ENCODE results near the gene DMTF1.
"Not testable (repeated sequence)": the region's sequence is repeated elsewhere in the genome, so short reads cannot be mapped to it uniquely, and the experiment has no call there.

The DMTF1 gene

GRCh38 chr7:87199241-87199640, 47.0 kb downstream of the DMTF1 start:
- no peak for DNase-seq (ENCODE audit: low read depth)

- no peak for DNase-seq (ENCODE audit: low read depth)
These were observed 47.6 kb downstream of the DMTF1 start for GRCh38 chr7:87199700-87200450.

GRCh38 chr7:87202208-87202607, 50.0 kb downstream of the DMTF1 start:
- DNase-seq (ENCODE audit: low read depth), result no peak

GRCh38 chr7:87202705-87203104, 50.5 kb downstream of the DMTF1 start:
- no peak for DNase-seq (ENCODE audit: low read depth)

GRCh38 chr7:87203929-87204328, 51.7 kb downstream of the DMTF1 start:
- not testable (repeated sequence) for DNase-seq (ENCODE audit: low read depth)

GRCh38 chr7:87204933-87205332, 52.7 kb downstream of the DMTF1 start:
- no peak for DNase-seq (ENCODE audit: low read depth)

- DNase-seq (ENCODE audit: low read depth), result not testable (repeated sequence)
These were observed 53.4 kb downstream of the DMTF1 start for GRCh38 chr7:87205701-87206100.

GRCh38 chr7:87206361-87206760, 54.1 kb downstream of the DMTF1 start:
- DNase-seq (ENCODE audit: low read depth), result no peak

GRCh38 chr7:87209295-87209924, 57.2 kb downstream of the DMTF1 start:
- no peak for DNase-seq (ENCODE audit: low read depth)

GRCh38 chr7:87210506-87210905, 58.3 kb downstream of the DMTF1 start:
- DNase-seq (ENCODE audit: low read depth), result no peak

- no peak for DNase-seq (ENCODE audit: low read depth)
These were observed 60.2 kb downstream of the DMTF1 start for GRCh38 chr7:87212498-87212897.

GRCh38 chr7:87213252-87213651, 61.0 kb downstream of the DMTF1 start:
- DNase-seq (ENCODE audit: low read depth), result no peak

- no peak for DNase-seq (ENCODE audit: low read depth)
These were observed 61.6 kb downstream of the DMTF1 start for GRCh38 chr7:87213811-87214210.

GRCh38 chr7:87215046-87215445, 62.8 kb downstream of the DMTF1 start:
- no peak for DNase-seq (ENCODE audit: low read depth)

GRCh38 chr7:87216701-87217508, 64.7 kb downstream of the DMTF1 start:
- no peak for DNase-seq (ENCODE audit: low read depth)

GRCh38 chr7:87217983-87218653, 65.9 kb downstream of the DMTF1 start:
- DNase-seq (ENCODE audit: low read depth), result no peak

- DNase-seq (ENCODE audit: low read depth), result no peak
These were observed 66.7 kb downstream of the DMTF1 start for GRCh38 chr7:87218796-87219544.

GRCh38 chr7:87219545-87220025, 67.3 kb downstream of the DMTF1 start, which contains the start of gene TMEM243:
TMEM243 (minus strand) TSS chr7:87219732; CDS start chr7:87219503, 229 bp downstream.
- DNase-seq (ENCODE audit: low read depth), result peak; percentile 85

- DNase-seq (ENCODE audit: low read depth), result peak; percentile 80
These were observed 67.9 kb downstream of the DMTF1 start for GRCh38 chr7:87220026-87220733.

GRCh38 chr7:87220734-87221215, 68.5 kb downstream of the DMTF1 start:
- DNase-seq (ENCODE audit: low read depth), result no peak

Measured in stimulated activated CD4-positive, alpha-beta T cell treated with anti-CD3 and anti-CD28 coated beads, Interleukin-2, amount 100 ng/mL, for 4 hours (primary cell).